Measurements from ENCODE around the gene SLC10A7.

DNA sequence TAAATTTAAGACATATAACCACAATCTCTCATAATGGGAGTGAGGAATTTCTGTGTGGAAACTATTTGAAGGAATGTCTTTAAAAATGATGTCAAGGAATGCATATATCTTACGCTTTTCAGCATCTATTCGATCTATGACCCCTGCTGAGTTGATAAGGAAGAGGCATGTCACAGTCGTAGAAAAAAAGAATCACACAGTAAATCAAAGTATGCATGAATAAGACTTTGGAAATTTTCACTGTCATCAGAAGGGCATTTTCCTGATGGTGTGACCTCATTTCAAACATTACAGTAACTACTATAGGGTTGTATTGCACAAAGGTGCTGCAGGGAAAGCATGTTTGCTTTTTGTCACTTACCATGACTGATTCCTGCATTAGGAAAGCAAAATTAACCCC is 265.9 kb downstream of the SLC10A7 start:
- no peak for TF ChIP-seq EZH2phosphoT487 (IDR thresholded peaks at IDR 0.05; ENCODE audit: low read depth)
- TF ChIP-seq, protein P1, sequence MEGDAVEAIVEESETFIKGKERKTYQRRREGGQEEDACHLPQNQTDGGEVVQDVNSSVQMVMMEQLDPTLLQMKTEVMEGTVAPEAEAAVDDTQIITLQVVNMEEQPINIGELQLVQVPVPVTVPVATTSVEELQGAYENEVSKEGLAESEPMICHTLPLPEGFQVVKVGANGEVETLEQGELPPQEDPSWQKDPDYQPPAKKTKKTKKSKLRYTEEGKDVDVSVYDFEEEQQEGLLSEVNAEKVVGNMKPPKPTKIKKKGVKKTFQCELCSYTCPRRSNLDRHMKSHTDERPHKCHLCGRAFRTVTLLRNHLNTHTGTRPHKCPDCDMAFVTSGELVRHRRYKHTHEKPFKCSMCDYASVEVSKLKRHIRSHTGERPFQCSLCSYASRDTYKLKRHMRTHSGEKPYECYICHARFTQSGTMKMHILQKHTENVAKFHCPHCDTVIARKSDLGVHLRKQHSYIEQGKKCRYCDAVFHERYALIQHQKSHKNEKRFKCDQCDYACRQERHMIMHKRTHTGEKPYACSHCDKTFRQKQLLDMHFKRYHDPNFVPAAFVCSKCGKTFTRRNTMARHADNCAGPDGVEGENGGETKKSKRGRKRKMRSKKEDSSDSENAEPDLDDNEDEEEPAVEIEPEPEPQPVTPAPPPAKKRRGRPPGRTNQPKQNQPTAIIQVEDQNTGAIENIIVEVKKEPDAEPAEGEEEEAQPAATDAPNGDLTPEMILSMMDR (IDR thresholded peaks at IDR 0.05; ENCODE audit: low read depth, low read length) = no peak
